Type B pancreatic cell (in vitro differentiated cells): ENCODE measurements around the gene GMDS. TPM values are rescaled to one million over a fixed set of nuclear protein-coding genes. Genes with fewer than 3 reads are reported as not detected.

Experiments
- DNase-seq: peaks from one replicate; pipeline ENCODE4 v3.0.0; 2021; ENCODE audit warnings: mixed read lengths; ENCODE audit not compliant: unreplicated experiment; ENCODE audit errors: extremely low spot score
- H3K27ac Mint-ChIP-seq: 2 replicates; pipeline ENCODE4 v1.8.0; 2021; ENCODE audit warnings: mild to moderate bottlenecking, mixed read lengths
- H3K27me3 Mint-ChIP-seq: 2 replicates; pipeline ENCODE4 v1.8.0; 2021; ENCODE audit warnings: mixed read lengths
- H3K36me3 Mint-ChIP-seq: 2 replicates; pipeline ENCODE4 v1.8.0; 2021; ENCODE audit warnings: mixed read lengths
- H3K4me1 Mint-ChIP-seq: one replicate; pipeline ENCODE4 v1.8.0; 2021; ENCODE audit warnings: mixed read lengths; ENCODE audit not compliant: unreplicated experiment
- H3K4me3 Mint-ChIP-seq: 2 replicates; pipeline ENCODE4 v1.8.0; 2021; ENCODE audit warnings: mild to moderate bottlenecking, mixed read lengths
- H3K9me3 Mint-ChIP-seq: 2 replicates; pipeline ENCODE4 v1.8.0; 2021; ENCODE audit warnings: mixed read lengths
- CTCF ChIP-seq: fragments of 200-600 bp; sonication (generic); conservative IDR thresholded peaks from 2 replicates; pipeline ENCODE4 v1.5.0; 2021; ENCODE audit warnings: antibody characterized with exemption, mild to moderate bottlenecking
- total RNA-seq: library from RNA; stranded (reverse); gene quantifications from 2 replicates; pipeline ENCODE4 v1.2.1, GENCODE V29; 2021; ENCODE audit warnings: low replicate concordance

Gene GMDS
- total RNA-seq, 1 donor from 2014 or later: 41.3 TPM

GRCh38 chr6:1610497-1611321 lies 634.7 kb downstream of the GMDS start:
- no peak for DNase-seq
- TF ChIP-seq CTCF: no peak
- Mint-ChIP-seq H3K27me3 (peaks cover 60% of the 10 kb centered on the region), H3K4me1 (peaks cover 29% of the 10 kb centered on the region), H3K4me3 (peak overlapping the region; percentile 92), H3K27ac (peak overlapping the region; percentile 91), H3K36me3 (peaks cover 11% of the 10 kb centered on the region), H3K9me3 (no peaks in the 10 kb centered on the region)

- H3K4me3 Mint-ChIP-seq: peak within 1 kb of the TSS; percentile 92
- no peak for TF ChIP-seq CTCF
- H3K9me3 Mint-ChIP-seq: no peaks in the 10 kb centered on the region
- no peak for DNase-seq
- peaks cover 34% of the 10 kb centered on the region for H3K4me1 Mint-ChIP-seq
- H3K36me3 Mint-ChIP-seq: peaks cover 8% of the 10 kb centered on the region
- H3K27ac Mint-ChIP-seq: peak within 1 kb of the TSS; percentile 91
- peaks cover 61% of the 10 kb centered on the region for H3K27me3 Mint-ChIP-seq
Measured at GRCh38 chr6:1609648-1610496, 635.5 kb downstream of the GMDS start, which contains the start of gene FOXC1. FOXC1 (plus strand) TSS chr6:1609915; CDS start chr6:1610446, 531 bp downstream.

- peaks cover 34% of the 10 kb centered on the region for H3K4me1 Mint-ChIP-seq
- peaks cover 61% of the 10 kb centered on the region for H3K27me3 Mint-ChIP-seq
- TF ChIP-seq CTCF: no peak
- DNase-seq: no peak
- peaks cover 8% of the 10 kb centered on the region for H3K36me3 Mint-ChIP-seq
- peak overlapping the region; percentile 87 for H3K27ac Mint-ChIP-seq
- H3K4me3 Mint-ChIP-seq: peak overlapping the region; percentile 85
- no peaks in the 10 kb centered on the region for H3K9me3 Mint-ChIP-seq
Measured at GRCh38 chr6:1609041-1609647, 636.3 kb downstream of the GMDS start.

- no peaks in the 10 kb centered on the region for H3K9me3 Mint-ChIP-seq
- TF ChIP-seq CTCF: no peak
- H3K27me3 Mint-ChIP-seq: peaks cover 63% of the 10 kb centered on the region
Measured at GRCh38 chr6:1608222-1609040, 637.0 kb downstream of the GMDS start.

More at GRCh38 chr6:1608222-1609040, 637.0 kb downstream of the GMDS start:
- H3K4me1 Mint-ChIP-seq: peaks cover 34% of the 10 kb centered on the region
- H3K36me3 Mint-ChIP-seq: peaks cover 8% of the 10 kb centered on the region
- H3K27ac Mint-ChIP-seq: peak overlapping the region; percentile 87
- peak overlapping the region; percentile 88 for H3K4me3 Mint-ChIP-seq
- DNase-seq: peak; percentile 62
